Loucy (cell line): Measurements from ENCODE around the gene ACOXL.

Experiments
- EZH2phosphoT487 ChIP-seq: fragments of 200-600 bp; IDR thresholded peaks from 2 replicates; pipeline ENCODE4 v1.6.1; 2018; ENCODE audit warnings: antibody characterized with exemption, mild to moderate bottlenecking, moderate library complexity, borderline replicate concordance
- TF ChIP-seq, protein P1 (sequence below): fragments of 200-600 bp; sonication (generic); conservative IDR thresholded peaks from 2 replicates; pipeline ENCODE4 v1.5.1; 2014; ENCODE audit warnings: mild to moderate bottlenecking, antibody characterized with exemption, low read length

DNA sequence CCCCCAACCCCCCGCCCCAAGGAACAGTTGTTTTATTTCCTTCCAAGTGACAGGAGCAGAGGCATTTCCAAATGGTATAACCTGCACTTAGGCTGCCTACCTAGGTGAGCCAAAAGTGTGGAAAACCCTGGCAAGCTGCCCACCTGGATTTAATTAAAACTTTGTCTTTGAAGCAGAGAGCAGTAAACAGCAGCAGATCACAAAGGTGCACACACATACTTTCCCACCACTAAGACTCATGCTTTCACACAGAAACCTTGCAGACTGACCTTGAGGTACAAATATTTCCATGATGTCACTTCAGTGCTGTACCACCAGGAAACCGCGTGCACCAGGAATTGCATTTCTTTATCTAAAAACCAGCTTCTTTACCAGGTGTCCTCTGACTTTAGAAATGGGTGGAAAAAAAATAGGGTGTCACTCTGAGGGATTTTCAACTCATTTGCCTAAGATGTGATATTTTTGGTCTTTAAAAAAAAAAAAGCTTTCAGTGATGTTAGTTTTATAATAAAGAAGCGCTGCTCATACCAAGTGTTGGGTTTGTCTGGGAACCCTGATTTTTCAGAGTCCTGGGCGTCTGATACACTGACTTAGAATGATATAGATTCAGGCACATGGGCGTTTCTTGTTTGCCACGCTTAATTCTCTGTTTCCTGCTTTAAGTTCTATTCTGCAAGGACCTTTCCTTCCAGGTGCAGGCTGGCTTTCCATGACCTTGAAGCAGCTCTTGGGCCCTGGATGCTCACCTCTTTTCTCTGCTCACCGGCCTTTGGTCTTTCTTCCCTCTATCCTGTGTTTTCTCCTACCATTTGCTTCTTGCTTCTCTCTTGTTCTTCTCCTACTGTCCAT, 317.6 kb downstream of the ACOXL start:
- TF ChIP-seq, protein P1, sequence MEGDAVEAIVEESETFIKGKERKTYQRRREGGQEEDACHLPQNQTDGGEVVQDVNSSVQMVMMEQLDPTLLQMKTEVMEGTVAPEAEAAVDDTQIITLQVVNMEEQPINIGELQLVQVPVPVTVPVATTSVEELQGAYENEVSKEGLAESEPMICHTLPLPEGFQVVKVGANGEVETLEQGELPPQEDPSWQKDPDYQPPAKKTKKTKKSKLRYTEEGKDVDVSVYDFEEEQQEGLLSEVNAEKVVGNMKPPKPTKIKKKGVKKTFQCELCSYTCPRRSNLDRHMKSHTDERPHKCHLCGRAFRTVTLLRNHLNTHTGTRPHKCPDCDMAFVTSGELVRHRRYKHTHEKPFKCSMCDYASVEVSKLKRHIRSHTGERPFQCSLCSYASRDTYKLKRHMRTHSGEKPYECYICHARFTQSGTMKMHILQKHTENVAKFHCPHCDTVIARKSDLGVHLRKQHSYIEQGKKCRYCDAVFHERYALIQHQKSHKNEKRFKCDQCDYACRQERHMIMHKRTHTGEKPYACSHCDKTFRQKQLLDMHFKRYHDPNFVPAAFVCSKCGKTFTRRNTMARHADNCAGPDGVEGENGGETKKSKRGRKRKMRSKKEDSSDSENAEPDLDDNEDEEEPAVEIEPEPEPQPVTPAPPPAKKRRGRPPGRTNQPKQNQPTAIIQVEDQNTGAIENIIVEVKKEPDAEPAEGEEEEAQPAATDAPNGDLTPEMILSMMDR = no peak
- TF ChIP-seq EZH2phosphoT487 = no peak
